ENCODE data around the gene GRAMD1B. TPM values are rescaled to one million over a fixed set of nuclear protein-coding genes. Genes with fewer than 3 reads are reported as not detected.

The GRAMD1B gene
- 4.6 and 6.5 TPM in 2 replicates for total RNA-seq (2014; rRNA removed; shearing (Covaris generic))

- peak; percentile 38 for DNase-seq (ENCODE audit: low spot score)
Observed at GRCh38 chr11:123429913-123430720, at the start of gene GRAMD1B. GRAMD1B (plus strand) TSS chr11:123430269; CDS start chr11:123430793, 524 bp downstream.

- no peak for DNase-seq (ENCODE audit: low spot score)
Observed at GRCh38 chr11:123381149-123381548, 48.9 kb upstream of the GRAMD1B start.

- no peak for DNase-seq (ENCODE audit: low spot score)
Observed at GRCh38 chr11:123381817-123382554, 48.1 kb upstream of the GRAMD1B start.

GRCh38 chr11:123382555-123383074, 47.5 kb upstream of the GRAMD1B start:
- DNase-seq (ENCODE audit: low spot score): no peak

- no peak for DNase-seq (ENCODE audit: low spot score)
Observed at GRCh38 chr11:123384116-123384515, 46.0 kb upstream of the GRAMD1B start.

- no peak for DNase-seq (ENCODE audit: low spot score)
Observed at GRCh38 chr11:123386796-123387510, 43.1 kb upstream of the GRAMD1B start.

GRCh38 chr11:123388640-123389039, 41.4 kb upstream of the GRAMD1B start:
- no peak for DNase-seq (ENCODE audit: low spot score)

GRCh38 chr11:123390146-123390545, 39.9 kb upstream of the GRAMD1B start:
- DNase-seq (ENCODE audit: low spot score): no peak

- no peak for DNase-seq (ENCODE audit: low spot score)
Observed at GRCh38 chr11:123391646-123392348, 38.3 kb upstream of the GRAMD1B start.

GRCh38 chr11:123392431-123392830, 37.6 kb upstream of the GRAMD1B start:
- no peak for DNase-seq (ENCODE audit: low spot score)

- DNase-seq (ENCODE audit: low spot score): no peak
Observed at GRCh38 chr11:123392844-123393243, 37.2 kb upstream of the GRAMD1B start.

- no peak for DNase-seq (ENCODE audit: low spot score)
Observed at GRCh38 chr11:123393312-123393927, 36.6 kb upstream of the GRAMD1B start.

- DNase-seq (ENCODE audit: low spot score): no peak
Observed at GRCh38 chr11:123404676-123405075, 25.4 kb upstream of the GRAMD1B start.

GRCh38 chr11:123405123-123405592, 24.9 kb upstream of the GRAMD1B start:
- no peak for DNase-seq (ENCODE audit: low spot score)

- DNase-seq (ENCODE audit: low spot score): no peak
Observed at GRCh38 chr11:123406441-123407129, 23.5 kb upstream of the GRAMD1B start.

GRCh38 chr11:123407130-123407995, 22.7 kb upstream of the GRAMD1B start:
- peak; percentile 66 for DNase-seq (ENCODE audit: low spot score)

GRCh38 chr11:123407996-123408597, 22.0 kb upstream of the GRAMD1B start:
- DNase-seq (ENCODE audit: low spot score): no peak

- no peak for DNase-seq (ENCODE audit: low spot score)
Observed at GRCh38 chr11:123408619-123409455, 21.2 kb upstream of the GRAMD1B start.

Data from A172 (cell line).